Spinal cord (tissue), 10 donors: ENCODE data around the gene ACOT11. TPM values are rescaled to one million over a fixed set of nuclear protein-coding genes. Genes with fewer than 3 reads are reported as not detected.

Experiments used
- DNase-seq, 6 donors: peaks; one replicate each; pipeline versions ENCODE4 v3.0.0 to v3.0.0-alpha.2; 2013 to 2015; ENCODE audit warnings: low spot score in 6 of 6, low read depth in 4 of 6
- H3K27ac ChIP-seq: one replicate; pipeline ENCODE4 v1.5.1; 2013; ENCODE audit warnings: low read depth, low read length, control low read depth
- H3K27me3 ChIP-seq: one replicate; pipeline ENCODE4 v1.6.1; 2013; ENCODE audit warnings: low read length; ENCODE audit not compliant: control insufficient read depth, insufficient read depth
- H3K36me3 ChIP-seq: one replicate; pipeline ENCODE4 v1.6.1; 2013; ENCODE audit warnings: low read length; ENCODE audit not compliant: control insufficient read depth, insufficient read depth
- H3K4me1 ChIP-seq: one replicate; pipeline ENCODE4 v1.6.1; 2013; ENCODE audit warnings: low read length; ENCODE audit not compliant: control insufficient read depth, insufficient read depth
- H3K4me3 ChIP-seq: one replicate; pipeline ENCODE4 v1.5.1; 2013; ENCODE audit warnings: low read depth, low read length, control low read depth
- H3K9me3 ChIP-seq: one replicate; pipeline ENCODE4 v1.6.1; 2013; ENCODE audit warnings: low read length; ENCODE audit not compliant: control insufficient read depth, insufficient read depth
- WGBS: methylation state at CpG from one replicate; pipeline ENCODE4 v1.1.5; 2013; ENCODE audit warnings: missing lambda C conversion rate; ENCODE audit not compliant: insufficient coverage; 5-methylcytosine and 5-hydroxymethylcytosine counted together
- polyA plus RNA-seq, 2 donors: library from polyadenylated mRNA; unstranded; fragments of 120-200 nt; gene quantifications; one replicate each; pipeline ENCODE4 v1.2.1, GENCODE V29; 2013; ENCODE audit not compliant: insufficient read length in 2 of 2
- small RNA-seq: library from RNA; depleted of rRNA; stranded (forward); fragments of <200 nt; gene quantifications from one replicate; pipeline ENCODE3, GENCODE V24; 2014; ENCODE audit warnings: low replicate concordance
- total RNA-seq, 2 donors: library from RNA; depleted of rRNA in 1 of 2; stranded (reverse); fragments of 120-200 nt in 1 of 2; fragments of >200 nt in 1 of 2; gene quantifications; one replicate each; pipeline versions ENCODE4 v1.2.3 to v1.2.4, GENCODE V29; 2013 to 2014
- donor health status: healthy.

Gene ACOT11
- total and polyA plus RNA-seq, 4 donors, result 3.6 to 19.7 (median 8.2) TPM

GRCh38 chr1:54651608-54652007 lies 103.6 kb downstream of the ACOT11 start:
- H3K4me3 ChIP-seq, result no peak overlapping the region
- H3K4me1 ChIP-seq, result peaks cover 4% of the 10 kb centered on the region
- no peak for DNase-seq
- no peak overlapping the region for H3K27ac ChIP-seq
- no peaks in the 10 kb centered on the region for H3K27me3 ChIP-seq
- WGBS, result no CpG with 5 or more reads among the region's 3 CpGs
- H3K36me3 ChIP-seq, result no peaks in the 10 kb centered on the region
- H3K9me3 ChIP-seq, result no peaks in the 10 kb centered on the region

GRCh38 chr1:54652168-54652567 lies 104.1 kb downstream of the ACOT11 start:
- H3K4me3 ChIP-seq, result no peak overlapping the region
- no peaks in the 10 kb centered on the region for H3K27me3 ChIP-seq
- DNase-seq, result no peak
- H3K4me1 ChIP-seq, result peaks cover 4% of the 10 kb centered on the region
- no peak overlapping the region for H3K27ac ChIP-seq
- no peaks in the 10 kb centered on the region for H3K9me3 ChIP-seq
- H3K36me3 ChIP-seq, result no peaks in the 10 kb centered on the region

GRCh38 chr1:54653036-54653435 lies 105.0 kb downstream of the ACOT11 start:
- Histone ChIP-seq H3K4me3 (no peak overlapping the region), H3K4me1 (peaks cover 4% of the 10 kb centered on the region), H3K27me3 (no peaks in the 10 kb centered on the region), H3K36me3 (no peaks in the 10 kb centered on the region), H3K27ac (no peak overlapping the region), H3K9me3 (peaks cover under 1% of the 10 kb centered on the region)
- DNase-seq, result no peak
- WGBS, result 80% methylated on average over 4 of the region's 4 CpGs

- 100% methylated on average over 1 of the region's 2 CpGs for WGBS
- peaks cover 4% of the 10 kb centered on the region for H3K9me3 ChIP-seq
- no peak for DNase-seq
- H3K36me3 ChIP-seq, result no peaks in the 10 kb centered on the region
- no peaks in the 10 kb centered on the region for H3K27me3 ChIP-seq
- H3K27ac ChIP-seq, result no peak overlapping the region
- no peak overlapping the region for H3K4me3 ChIP-seq
- H3K4me1 ChIP-seq, result no peaks in the 10 kb centered on the region
These were observed 110.3 kb downstream of the ACOT11 start for GRCh38 chr1:54658164-54658913.

Small RNAs within 50 kb of the gene (small RNA-seq; reads per million reads assigned to genes)
- not detected for gene AC099796.2

Other genes with a start within 250 kb of the ACOT11 start
- gene SSBP3, start 141.8 kb upstream of the ACOT11 start, total RNA-seq, result 10 to 100 TPM; 23.3 to 26.7 TPM
- 100 to 1,000 TPM; 106 to 108 TPM for gene SSBP3, start 141.8 kb upstream of the ACOT11 start, polyA plus RNA-seq
- gene FAM151A, start 75.3 kb downstream of the ACOT11 start, total RNA-seq, result not detected
- under 1 TPM; 0.22 to 0.98 TPM for gene FAM151A, start 75.3 kb downstream of the ACOT11 start, polyA plus RNA-seq
- gene MROH7, start 93.6 kb downstream of the ACOT11 start, total RNA-seq, result 10 to 100 TPM in 1 of 2 donors, 1 to 10 TPM in 1; 3.6 to 10.1 TPM
- 1 to 10 TPM; 3.8 to 9.3 TPM for gene MROH7, start 93.6 kb downstream of the ACOT11 start, polyA plus RNA-seq
- 10 to 100 TPM; 19.7 to 27.9 TPM for gene TTC4, start 167.6 kb downstream of the ACOT11 start, total RNA-seq
- gene TTC4, start 167.6 kb downstream of the ACOT11 start, polyA plus RNA-seq, result 10 to 100 TPM; 23.8 to 27.9 TPM
- gene PARS2, start 216.3 kb downstream of the ACOT11 start, total RNA-seq, result 1 to 10 TPM; 4.0 to 7.5 TPM
- gene PARS2, start 216.3 kb downstream of the ACOT11 start, polyA plus RNA-seq, result 1 to 10 TPM; 5.1 to 5.6 TPM